SKM-1 (cell line): ENCODE measurements around the gene RNGTT.
"Not testable (repeated sequence)": the region's sequence is repeated elsewhere in the genome, so short reads cannot be mapped to it uniquely, and the experiment has no call there.

Experiments
- DNase-seq: peaks from one replicate; lab custom pipeline; 2025; ENCODE audit not compliant: unreplicated experiment; lab: John Stamatoyannopoulos, UW

Gene RNGTT

DNA sequence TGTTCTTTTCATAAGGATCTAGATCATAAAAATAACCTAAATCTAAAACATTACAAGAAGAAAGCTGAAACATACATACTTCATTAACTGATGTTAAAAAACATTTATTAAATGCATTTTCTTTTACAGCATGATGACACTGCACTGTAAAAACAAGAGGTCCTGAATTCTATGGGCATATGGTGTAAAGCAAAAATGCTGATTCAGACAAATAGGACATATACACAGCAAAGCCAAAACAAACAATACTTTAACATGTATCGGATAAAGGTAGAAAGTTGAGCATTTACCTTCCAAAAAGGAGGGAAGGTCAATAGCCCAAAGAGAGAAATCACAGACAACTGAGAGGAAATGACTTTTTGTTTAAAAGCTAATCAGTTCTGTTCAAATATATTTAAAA, 221.5 kb downstream of the RNGTT start:
- DNase-seq, result no peak

DNA sequence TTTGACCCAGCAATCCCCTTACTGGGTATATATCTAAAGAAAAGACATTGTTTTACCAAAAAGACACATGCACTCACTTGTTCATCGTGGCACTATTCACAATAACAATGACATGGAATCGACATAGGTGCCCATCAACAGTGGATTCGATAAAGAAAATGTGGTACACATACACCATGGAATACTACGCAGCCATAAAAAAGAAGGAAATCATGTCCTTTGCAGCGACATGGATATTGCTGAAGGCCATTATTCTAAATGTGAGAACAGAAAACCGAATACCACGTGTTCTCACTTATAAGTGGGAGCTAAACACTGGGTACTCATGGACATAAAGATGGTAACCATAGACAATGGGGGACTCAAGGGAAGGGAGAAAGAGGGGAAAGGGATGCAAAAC, 222.3 kb downstream of the RNGTT start:
- DNase-seq, result no peak

DNA sequence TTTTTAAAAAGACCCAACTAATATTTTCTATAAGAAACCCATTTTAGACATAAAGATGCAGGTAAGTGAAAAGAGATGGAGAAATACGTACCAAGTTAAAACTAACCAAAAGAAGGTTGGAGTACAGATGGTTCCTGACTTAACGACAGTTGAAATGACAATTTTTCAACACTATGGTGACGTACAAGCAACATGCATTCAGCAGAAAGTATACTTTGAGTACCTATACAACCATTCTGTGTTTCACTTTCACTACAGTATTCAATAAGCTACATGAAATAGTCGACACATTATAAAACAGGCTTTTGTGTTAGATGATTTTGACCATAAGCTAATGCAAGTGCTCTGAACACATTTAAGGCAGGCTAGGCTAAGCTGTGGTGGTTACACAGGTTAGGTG, 228.9 kb downstream of the RNGTT start:
- no peak for DNase-seq

DNA sequence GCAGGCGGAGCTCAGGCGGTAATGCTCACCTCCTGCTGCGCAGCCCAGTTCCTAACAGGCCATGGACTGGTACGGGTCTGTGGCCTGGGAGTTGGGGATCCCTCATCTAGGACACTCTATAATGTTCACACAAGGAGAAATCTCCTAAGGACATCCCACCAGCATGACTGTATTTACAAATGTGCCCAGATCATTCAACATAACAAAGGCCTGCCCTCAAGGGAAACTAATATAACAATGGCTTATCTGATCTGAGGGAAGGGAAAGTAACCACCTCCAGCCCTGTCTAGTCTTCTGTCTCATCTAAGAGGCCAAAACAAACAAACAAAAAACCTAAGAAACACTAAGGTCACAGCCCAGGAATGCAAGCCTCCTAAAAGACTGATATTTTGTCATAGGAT, 232.8 kb downstream of the RNGTT start:
- no peak for DNase-seq

DNA sequence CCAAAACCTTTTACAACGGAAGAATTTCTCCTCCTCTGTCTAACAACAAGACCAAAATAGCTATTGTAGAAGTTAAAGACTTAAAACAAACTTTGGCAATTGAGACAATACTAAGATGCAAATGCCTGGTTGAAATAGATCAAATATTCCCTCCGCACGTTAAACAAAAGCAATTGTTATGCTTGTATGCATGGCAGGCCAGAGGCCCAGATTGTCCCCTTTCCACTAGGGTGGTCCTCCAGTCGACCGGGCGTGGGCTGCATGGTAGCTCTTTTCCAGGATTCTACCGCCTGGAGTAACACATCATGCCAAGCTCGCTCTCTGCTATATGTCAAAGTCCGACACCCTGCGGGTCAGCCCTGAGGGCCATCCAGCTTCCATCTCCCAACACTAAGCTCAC, 234.7 kb downstream of the RNGTT start:
- no peak for DNase-seq

DNA sequence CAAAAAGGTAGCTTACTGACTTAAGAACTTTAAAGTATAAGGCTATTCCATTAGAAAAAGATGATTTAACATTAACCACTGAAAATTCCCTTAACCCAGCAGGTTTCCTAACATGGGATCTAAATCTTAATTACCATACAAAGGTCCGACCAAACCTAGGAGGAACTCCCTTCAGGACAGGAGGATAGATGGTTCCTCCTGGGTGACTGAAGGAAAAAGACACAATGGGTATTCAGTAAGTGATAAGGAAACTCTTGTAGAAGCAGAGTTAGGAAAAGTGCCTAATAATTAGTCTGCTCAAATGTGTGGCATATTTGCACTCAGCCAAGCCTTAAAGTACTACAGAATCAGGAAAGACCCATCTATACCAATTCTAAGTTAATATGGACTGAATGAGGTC, 237.0 kb downstream of the RNGTT start:
- DNase-seq, result not testable (repeated sequence)

DNA sequence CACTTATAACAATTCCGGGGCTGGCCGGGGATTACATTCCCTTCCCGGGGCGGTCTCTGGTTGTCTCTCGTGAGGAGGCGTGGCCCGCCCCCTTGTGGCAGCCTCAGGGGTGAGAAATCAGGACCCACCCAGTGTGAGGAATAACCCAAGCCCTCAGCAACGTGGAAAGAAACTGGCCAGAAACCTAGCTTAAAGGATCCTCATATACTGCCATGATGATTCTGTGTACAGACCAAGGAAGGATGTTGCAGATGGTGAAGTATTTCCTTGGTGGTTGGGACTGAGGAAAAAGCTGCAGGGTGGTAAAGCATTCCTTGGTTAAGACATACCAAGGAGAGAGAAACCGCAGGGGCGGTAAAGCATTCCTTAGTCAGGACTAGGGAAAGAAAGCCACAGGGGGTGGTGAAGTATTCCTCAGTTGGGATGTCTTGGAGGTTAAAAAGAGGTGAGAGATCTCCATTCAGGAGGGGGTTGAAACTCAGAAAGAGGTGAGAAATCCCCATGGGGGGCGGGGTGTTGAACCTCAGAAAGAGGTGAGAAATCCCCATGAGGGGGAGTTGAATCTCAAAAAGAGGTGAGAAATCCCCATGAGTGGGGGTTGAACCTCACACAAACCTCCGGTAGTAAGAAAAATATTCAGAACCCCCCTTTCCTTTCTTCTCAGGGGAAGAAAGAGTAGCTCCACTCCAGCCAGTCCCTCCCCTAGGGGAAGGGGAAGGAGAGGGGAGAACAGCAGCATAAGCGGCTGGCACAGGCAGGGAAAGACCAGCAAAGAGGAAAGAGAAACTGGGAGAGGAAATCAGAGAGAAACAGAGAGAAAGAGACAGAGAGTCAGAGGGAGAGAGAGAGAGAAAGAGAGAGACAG, 238.1 kb downstream of the RNGTT start:
- DNase-seq, result no peak

DNA sequence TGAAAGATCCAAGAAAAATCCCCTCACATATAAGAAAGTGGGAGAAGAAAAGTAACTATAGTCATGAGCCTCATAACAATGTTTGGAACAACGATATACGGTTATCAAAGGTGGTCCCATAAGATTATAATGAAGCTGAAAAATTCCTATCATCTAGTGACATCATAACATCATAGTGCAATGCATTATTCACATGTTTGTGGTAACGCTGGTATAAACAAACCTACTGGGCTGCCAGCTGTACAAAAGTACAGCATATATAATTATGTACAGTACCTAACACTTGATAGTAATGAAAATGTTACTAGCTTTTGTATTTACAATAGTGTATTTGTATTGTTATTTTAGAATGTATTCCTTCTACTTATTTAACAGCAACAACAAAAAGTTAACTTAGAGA, 240.7 kb downstream of the RNGTT start:
- DNase-seq, result no peak

DNA sequence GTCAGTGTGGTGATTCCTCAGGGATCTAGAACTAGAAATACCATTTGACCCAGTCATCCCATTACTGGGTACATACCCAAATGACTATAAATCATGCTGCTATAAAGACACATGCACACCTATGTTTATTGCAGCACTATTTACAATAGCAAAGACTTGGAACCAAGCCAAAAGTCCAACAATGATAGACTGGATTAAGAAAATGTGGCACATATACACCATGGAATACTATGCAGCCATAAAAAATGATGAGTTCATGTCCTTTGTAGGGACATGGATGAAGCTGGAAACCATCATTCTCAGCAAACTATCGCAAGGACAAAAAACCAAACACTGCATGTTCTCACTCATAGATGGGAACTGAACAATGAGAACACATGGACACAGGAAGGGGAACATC, 247.0 kb downstream of the RNGTT start:
- DNase-seq, result not testable (repeated sequence)

DNA sequence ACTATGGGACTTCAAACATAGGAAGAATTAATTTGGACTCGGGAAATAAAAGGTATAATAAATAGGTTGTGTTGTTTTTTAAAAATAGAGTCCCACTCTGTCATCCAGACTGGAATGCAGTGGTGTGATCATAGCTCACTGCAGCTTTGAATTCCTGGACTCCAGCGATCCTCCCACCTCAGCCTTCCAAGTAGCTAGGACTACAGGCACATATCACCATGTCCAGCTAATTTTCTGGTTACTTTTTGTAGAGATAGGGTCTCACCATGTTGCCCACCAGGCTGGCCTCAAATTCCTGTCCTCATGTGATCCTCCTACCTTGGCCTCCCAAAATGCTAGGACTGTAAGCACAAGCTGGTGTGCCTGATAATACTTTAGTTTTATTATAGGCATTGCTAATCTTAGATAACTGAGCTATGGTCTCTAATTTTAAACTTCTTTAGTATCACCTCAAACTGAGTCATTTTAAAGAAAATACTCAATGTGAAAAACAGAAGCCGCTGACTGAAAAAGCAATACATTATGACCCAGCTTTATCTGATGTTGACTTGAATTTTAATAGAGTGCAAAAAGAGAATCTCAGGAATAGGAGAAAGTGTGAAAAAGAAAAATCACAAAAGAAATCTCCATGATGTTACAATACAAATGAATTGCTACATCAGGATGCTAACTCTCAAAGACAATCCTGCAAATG, 251.0 kb downstream of the RNGTT start:
- no peak for DNase-seq

DNA sequence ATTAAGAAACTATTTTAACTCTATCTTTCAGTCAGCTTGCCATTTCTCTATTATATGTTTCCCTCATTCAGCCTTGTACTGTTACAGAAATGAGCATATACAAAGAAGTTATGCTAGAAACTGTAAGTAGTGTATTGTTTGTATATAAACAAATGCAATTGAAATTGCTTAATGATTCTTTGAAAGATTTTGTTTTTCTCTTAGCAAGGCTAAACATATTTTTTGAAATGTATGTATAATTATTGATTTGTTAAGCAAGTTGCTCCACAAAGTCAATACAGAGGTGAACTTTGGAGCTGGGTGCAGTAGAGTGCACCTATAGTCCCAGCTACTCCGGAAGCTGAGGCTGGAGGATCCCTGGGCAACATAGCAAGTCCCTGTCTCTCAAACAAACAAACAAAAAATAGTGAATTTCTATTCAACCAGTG, 253.6 kb downstream of the RNGTT start:
- no peak for DNase-seq

DNA sequence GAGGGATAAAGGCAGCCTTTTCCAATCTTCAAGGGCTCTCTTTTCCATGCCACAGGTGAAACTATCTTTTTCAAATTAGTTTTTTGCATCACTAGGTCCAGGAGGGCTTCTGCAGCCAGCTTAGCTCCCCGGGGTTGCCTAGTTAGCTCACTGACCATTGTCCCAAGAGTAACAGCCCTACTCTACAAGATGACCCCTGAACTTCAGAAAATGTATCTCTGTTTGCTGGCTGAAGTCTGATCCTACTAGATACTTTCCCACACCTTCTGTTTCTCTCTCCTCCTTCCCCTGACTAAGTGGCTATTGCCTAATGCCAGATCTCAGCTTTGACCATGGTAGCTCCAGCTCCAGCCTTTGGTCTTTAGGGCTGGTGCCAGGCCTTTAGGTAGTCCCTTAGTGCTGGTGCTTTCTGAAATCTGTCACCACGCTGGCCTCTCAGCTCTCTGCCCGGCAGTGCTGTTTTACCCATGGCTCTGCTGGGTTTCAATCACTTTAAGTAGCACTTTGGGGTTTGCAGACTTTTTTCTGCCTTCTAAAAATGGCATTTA, 255.1 kb downstream of the RNGTT start:
- DNase-seq, result no peak

DNA sequence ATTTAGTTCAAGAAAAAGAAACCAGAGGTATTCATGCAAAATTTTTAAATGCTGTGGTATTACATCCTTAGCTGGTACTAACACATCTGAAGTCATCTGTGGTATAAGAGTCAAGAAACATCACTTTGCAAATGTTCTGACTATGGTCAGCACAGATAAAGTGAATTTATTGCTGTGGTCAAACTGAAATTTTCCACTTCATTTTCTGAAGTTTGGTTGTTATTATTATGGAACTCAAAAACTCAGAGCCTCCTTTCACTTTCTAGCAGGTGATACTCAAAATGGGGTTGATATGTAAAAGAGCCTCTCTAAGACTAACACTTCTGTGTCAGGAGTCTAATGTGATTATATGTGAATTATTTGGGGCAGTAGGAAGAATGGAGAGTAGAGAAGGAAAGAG, 257.8 kb downstream of the RNGTT start:
- DNase-seq, result no peak

DNA sequence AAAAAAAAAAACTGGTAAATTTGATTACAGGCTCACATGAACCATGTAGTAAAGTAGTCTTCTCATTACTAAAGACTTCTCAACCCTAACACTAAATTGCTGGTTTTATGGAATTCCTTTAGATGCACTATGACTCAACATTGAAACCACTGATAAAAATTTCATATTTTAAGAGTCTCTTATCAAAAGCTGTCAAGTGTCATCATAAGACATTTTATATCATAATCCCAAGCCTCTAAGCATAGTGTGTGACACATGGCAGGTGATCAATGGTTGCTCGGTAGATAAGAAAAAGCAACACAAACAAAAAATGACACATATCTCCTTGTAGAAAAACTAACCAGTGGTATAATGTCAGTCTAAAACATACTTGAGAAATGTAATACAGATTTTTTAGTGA, 258.4 kb downstream of the RNGTT start:
- no peak for DNase-seq

DNA sequence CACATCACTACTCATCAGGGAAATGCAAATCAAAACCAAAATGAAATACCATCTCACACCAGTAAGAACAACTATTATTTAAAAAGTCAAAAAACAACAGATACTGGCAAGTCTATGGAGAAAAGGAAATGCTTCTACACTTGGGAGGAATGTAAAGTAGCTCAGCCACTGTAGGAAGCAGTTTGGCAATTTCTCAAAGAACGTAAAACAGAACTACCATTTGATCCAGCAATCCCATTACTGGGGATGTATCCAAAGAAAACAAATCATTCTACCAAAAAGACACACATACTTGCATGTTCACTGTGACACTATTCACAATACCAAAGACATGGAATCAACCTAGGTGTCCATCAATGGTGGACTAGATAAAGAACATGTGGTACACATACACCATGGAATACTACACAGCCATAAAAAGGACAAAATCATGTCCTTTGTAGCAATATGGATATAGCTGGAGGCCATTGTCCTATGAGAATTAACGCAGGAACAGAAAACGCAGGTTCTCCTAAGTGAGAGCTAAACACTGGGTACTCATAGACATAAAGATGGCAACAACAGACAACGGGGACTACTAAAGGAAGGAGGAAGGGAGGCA, 260.4 kb downstream of the RNGTT start:
- DNase-seq, result no peak

DNA sequence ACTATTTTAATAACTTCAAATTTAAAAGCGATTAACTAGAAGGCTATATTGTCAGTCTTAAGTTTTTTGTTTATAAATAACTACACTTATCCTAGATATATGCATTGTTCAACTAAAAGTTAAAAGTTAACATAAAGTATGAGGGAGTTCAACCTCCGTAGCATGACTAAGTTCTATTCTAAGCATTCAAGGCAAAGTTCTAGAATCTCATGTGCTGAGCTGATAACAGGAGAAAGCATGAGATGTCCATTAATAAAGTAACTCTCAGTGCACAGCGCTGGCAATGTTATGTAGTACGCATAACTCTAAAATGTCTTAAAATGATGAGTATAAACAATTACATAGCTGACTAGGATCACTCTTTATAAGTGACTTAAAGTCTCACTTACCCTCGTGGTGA, 264.8 kb downstream of the RNGTT start:
- DNase-seq, result no peak

DNA sequence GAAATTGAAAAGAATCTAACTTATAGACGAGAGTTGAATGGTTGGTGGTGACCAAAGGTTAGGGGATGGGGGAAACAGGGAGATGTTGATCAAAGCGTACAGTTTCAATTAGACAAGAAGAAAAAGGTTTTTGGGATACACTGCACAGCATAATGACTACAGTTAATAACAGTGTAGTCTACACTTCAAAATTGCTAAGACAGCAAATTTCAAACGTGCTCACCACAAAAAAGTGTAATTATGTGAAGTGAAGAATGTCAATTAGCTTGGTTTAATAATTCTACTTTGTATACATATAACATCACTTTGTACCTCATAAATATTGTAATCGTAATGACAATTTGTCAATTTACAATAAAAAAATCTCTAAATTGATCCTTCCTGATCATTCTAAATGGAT, 267.5 kb downstream of the RNGTT start:
- no peak for DNase-seq

DNA sequence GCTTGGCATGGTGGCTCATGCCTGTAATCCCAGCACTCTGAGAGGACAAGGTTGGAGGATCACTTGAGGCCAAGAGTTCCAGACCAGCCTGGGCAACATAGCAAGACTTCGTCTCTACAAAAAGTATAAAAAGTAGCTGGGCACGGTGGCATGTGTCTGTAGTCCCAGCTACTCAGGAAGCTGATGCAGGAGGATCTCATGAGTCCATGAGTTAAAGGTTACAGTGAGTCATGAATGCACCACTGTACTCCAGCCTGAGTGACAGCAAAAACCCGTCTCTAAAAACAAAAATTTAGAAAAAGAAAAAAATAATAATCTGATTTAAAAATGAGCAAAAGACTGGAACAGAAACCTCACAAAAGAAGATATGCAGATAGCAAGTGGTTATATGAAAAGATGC, 279.7 kb downstream of the RNGTT start:
- DNase-seq, result no peak

DNA sequence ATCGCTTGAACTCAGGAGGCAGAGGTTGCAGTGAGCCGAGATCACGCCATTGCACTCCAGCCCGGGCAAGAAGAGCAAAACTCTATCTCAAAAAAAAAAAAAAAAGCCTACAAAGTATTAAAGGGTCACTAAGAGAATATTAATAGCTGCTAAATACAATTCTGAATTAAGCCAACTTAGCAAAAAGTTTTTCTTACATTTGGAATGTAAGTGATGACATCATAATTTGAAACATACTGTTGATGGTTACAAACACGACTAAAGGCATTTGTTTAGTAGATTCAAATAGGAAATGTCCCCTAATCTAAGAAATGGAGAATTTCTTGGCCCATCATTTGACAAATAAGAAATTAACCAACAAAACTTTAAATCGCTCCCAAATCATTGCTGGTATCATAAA, 282.8 kb downstream of the RNGTT start:
- no peak for DNase-seq

DNA sequence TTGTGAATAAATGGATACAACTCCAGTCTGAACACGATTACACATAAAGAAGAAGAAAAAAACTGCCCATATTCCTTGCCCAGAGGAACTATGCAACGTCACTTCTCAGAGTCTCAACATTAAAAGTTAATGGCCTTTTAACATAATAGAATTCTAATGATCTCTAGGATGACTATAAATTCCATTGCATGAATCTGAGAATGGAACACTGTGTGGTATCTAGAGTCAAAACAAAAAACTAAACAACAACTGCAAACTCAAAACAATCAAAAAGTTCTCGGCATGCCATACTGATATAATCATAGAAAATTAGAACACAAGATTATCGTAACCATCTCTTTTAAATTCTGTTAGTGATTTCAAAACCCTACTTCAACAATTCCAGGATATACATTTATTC, 283.6 kb downstream of the RNGTT start:
- DNase-seq, result no peak

DNA sequence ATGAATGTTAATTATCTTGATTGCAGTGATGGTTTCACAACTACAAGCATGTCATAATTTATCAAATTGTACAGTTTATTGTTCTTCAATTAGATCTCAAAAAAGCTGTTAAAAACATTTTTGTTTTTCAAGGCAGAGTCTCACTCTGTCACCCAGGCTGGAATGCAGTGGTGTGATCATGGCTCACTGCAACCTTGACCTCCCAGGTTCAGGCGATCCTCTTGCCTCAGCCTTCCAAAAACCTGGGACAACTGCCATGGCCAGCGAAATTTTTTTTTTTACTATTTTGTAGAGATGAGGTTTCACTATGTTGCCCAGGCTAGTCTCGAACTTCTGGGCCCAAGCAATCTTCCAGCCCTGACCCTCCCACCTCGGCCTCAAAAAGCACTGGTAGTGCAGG, 286.1 kb downstream of the RNGTT start:
- DNase-seq, result no peak

DNA sequence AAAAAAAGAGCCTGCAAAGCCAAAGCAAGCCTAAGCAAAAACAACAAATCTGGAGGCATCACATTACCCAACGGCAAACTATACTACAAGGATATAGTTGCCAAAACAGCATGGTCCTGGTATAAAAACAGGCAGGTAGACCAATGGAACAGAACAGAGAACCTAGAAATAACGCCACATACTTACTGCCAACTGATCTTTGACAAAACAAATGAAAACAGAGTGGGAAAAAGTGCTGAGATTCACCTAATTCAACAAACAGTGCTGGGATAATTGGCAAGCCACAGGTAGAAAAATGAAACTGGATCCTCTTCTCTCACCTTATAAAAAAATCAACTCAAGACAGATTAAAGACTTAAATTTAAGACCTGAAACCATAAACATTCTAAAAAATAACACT, 291.8 kb downstream of the RNGTT start:
- no peak for DNase-seq
